GM23248 (cell line): ENCODE measurements around the gene TMEM143. TPM values are rescaled to one million over a fixed set of nuclear protein-coding genes. Genes with fewer than 3 reads are reported as not detected.

ENCODE experiments used
- DNase-seq: peaks from one replicate; pipeline ENCODE4 v3.0.0-alpha.2; 2015
- H2AFZ ChIP-seq: fragments of 200-600 bp; sonication (generic); 2 replicates; pipeline ENCODE4 v1.6.1; 2016; ENCODE audit warnings: antibody characterized with exemption
- H3F3A ChIP-seq: fragments of 200-600 bp; sonication (generic); 2 replicates; pipeline ENCODE4 v1.6.1; 2016; ENCODE audit warnings: mild to moderate bottlenecking, antibody characterized with exemption, mixed run types; ENCODE audit not compliant: insufficient read depth
- H3K27ac ChIP-seq: fragments of 200-600 bp; sonication (generic); 2 replicates; pipeline ENCODE4 v1.5.1; 2016; ENCODE audit warnings: mild to moderate bottlenecking
- H3K27me3 ChIP-seq: fragments of 200-600 bp; sonication (generic); replicated peaks from 2 replicates; pipeline ENCODE4 v1.6.1; 2016; ENCODE audit warnings: mild to moderate bottlenecking; ENCODE audit not compliant: insufficient read depth
- H3K36me3 ChIP-seq: fragments of 200-600 bp; sonication (generic); 2 replicates; pipeline ENCODE4 v1.6.1; 2016; ENCODE audit warnings: low read depth, mild to moderate bottlenecking
- H3K4me1 ChIP-seq: fragments of 200-600 bp; sonication (generic); 2 replicates; pipeline ENCODE4 v1.6.1; 2016; ENCODE audit warnings: mild to moderate bottlenecking; ENCODE audit not compliant: insufficient read depth
- H3K4me2 ChIP-seq: fragments of 200-600 bp; sonication (generic); one replicate; pipeline ENCODE4 v1.6.1; 2016; ENCODE audit warnings: mild to moderate bottlenecking; ENCODE audit not compliant: unreplicated experiment
- H3K4me3 ChIP-seq: fragments of 200-600 bp; sonication (generic); 2 replicates; pipeline ENCODE4 v1.5.1; 2016; ENCODE audit warnings: mild to moderate bottlenecking
- H3K79me2 ChIP-seq: fragments of 200-600 bp; sonication (generic); 2 replicates; pipeline ENCODE4 v1.6.1; 2016; ENCODE audit warnings: mild to moderate bottlenecking; ENCODE audit not compliant: insufficient read depth
- H3K9ac ChIP-seq: fragments of 200-600 bp; sonication (generic); 2 replicates; pipeline ENCODE4 v1.6.1; 2016; ENCODE audit warnings: mild to moderate bottlenecking
- H3K9me2 ChIP-seq: fragments of 200-600 bp; sonication (generic); 2 replicates; pipeline ENCODE4 v1.6.1; 2016; ENCODE audit warnings: mixed run types, mild to moderate bottlenecking, moderate library complexity; ENCODE audit not compliant: insufficient read depth
- H3K9me3 ChIP-seq: fragments of 200-600 bp; sonication (generic); one replicate; pipeline ENCODE4 v1.6.1; 2017; ENCODE audit warnings: low read depth
- H4K20me1 ChIP-seq: fragments of 200-600 bp; sonication (generic); 2 replicates; pipeline ENCODE4 v1.6.0; 2016; ENCODE audit not compliant: insufficient read depth
- EZH2 ChIP-seq: fragments of 200-600 bp; sonication (generic); IDR thresholded peaks from 2 replicates; pipeline ENCODE4 v1.6.1; 2018; ENCODE audit warnings: antibody characterized with exemption, mild to moderate bottlenecking; ENCODE audit not compliant: insufficient read depth, poor library complexity, severe bottlenecking
- EZH2phosphoT487 ChIP-seq: fragments of 200-600 bp; sonication (generic); IDR thresholded peaks from 2 replicates; pipeline ENCODE4 v1.6.1; 2018; ENCODE audit warnings: antibody characterized with exemption, moderate library complexity, mild to moderate bottlenecking, low read depth; ENCODE audit not compliant: insufficient read depth
- WGBS, 2 experiments: methylation state at CpG; one replicate each; pipeline ENCODE4 v1.1.6; 2015 to 2017; ENCODE audit warnings: low lambda C conversion rate in 2 of 2, low coverage in 1 of 2; ENCODE audit errors: missing lambda C conversion rate in 2 of 2; 5-methylcytosine and 5-hydroxymethylcytosine counted together
- in situ Hi-C: fragments of 300-500 bp; cut with MboI; formaldehyde crosslinking; loops from 2 replicates; pipeline ENCODE4 v1.15.0; 2020
- polyA plus RNA-seq: library from polyadenylated mRNA; unstranded; fragments of >200 nt; fragmentation: Nextera tagmentation; extraction: Ambion mirVana; gene quantifications from 2 replicates; pipeline ENCODE4 v1.2.1, GENCODE V29; 2016
- total RNA-seq: library from RNA; depleted of rRNA; stranded (reverse); fragments of >200 nt; shearing (Covaris generic); gene quantifications from 2 replicates; pipeline ENCODE4 v1.2.3, GENCODE V29; 2014

The TMEM143 gene
- total and polyA plus RNA-seq, 2 experiments from 2014 or later: 7.6 to 8.6 TPM

- peaks cover 62% of the 10 kb centered on the region for H3K79me2 ChIP-seq
- H2AFZ ChIP-seq: no peak overlapping the region
- DNase-seq: no peak
- no peaks in the 10 kb centered on the region for H3K4me1 ChIP-seq
- H4K20me1 ChIP-seq: no peaks in the 10 kb centered on the region
- H3K9ac ChIP-seq: no peak overlapping the region
- H3K27ac ChIP-seq: no peak overlapping the region
- 98 to 100% methylated on average over 3 of the region's 3 CpGs for WGBS, 2 experiments
- peaks cover 48% of the 10 kb centered on the region for H3K36me3 ChIP-seq
- no peaks in the 10 kb centered on the region for H3K9me2 ChIP-seq
- in situ Hi-C loops: no loop called here
- H3K9me3 ChIP-seq: no peaks in the 10 kb centered on the region
- H3F3A ChIP-seq: peaks cover 6% of the 10 kb centered on the region; the same call in 1 of the 2 replicates
- H3K4me3 ChIP-seq: no peak overlapping the region
- TF ChIP-seq EZH2 (no peak), EZH2phosphoT487 (no peak)
- H3K27me3 ChIP-seq: no peaks in the 10 kb centered on the region
- H3K4me2 ChIP-seq: no peak overlapping the region
Observed at GRCh38 chr19:48386981-48387380, 23.2 kb upstream of the TMEM143 start.

- TF ChIP-seq EZH2phosphoT487 (no peak), EZH2 (no peak)
- Histone ChIP-seq H3K4me3 (no peak overlapping the region), H3K4me1 (no peaks in the 10 kb centered on the region), H4K20me1 (no peaks in the 10 kb centered on the region), H3K9me3 (no peaks in the 10 kb centered on the region), H3K27me3 (no peaks in the 10 kb centered on the region), H3K4me2 (no peak overlapping the region), H3K79me2 (peaks cover 50% of the 10 kb centered on the region), H3K9ac (no peak overlapping the region), H2AFZ (no peak overlapping the region), H3K36me3 (peaks cover 57% of the 10 kb centered on the region), H3K9me2 (no peaks in the 10 kb centered on the region), H3K27ac (no peak overlapping the region), H3F3A (peaks cover 14% of the 10 kb centered on the region)
- in situ Hi-C loops: no loop called here
- WGBS, 2 experiments: 82 to 91% methylated on average over 7 of the region's 7 CpGs
- DNase-seq: no peak
Observed at GRCh38 chr19:48385461-48386087, 21.8 kb upstream of the TMEM143 start.

- H3K27ac ChIP-seq: no peak overlapping the region
- no peaks in the 10 kb centered on the region for H3K27me3 ChIP-seq
- in situ Hi-C loops: no loop called here
- WGBS, 2 experiments: 94 to 98% methylated on average over 8 of the region's 8 CpGs
- peaks cover 14% of the 10 kb centered on the region for H3F3A ChIP-seq
- H4K20me1 ChIP-seq: no peaks in the 10 kb centered on the region
- no peak overlapping the region for H3K4me3 ChIP-seq
- no peaks in the 10 kb centered on the region for H3K9me3 ChIP-seq
- DNase-seq: no peak
- no peak overlapping the region for H3K9ac ChIP-seq
- H3K4me2 ChIP-seq: no peak overlapping the region
- no peaks in the 10 kb centered on the region for H3K9me2 ChIP-seq
- no peaks in the 10 kb centered on the region for H3K4me1 ChIP-seq
- TF ChIP-seq EZH2 (no peak), EZH2phosphoT487 (no peak)
- H3K79me2 ChIP-seq: peaks cover 17% of the 10 kb centered on the region
- peaks cover 43% of the 10 kb centered on the region for H3K36me3 ChIP-seq
- H2AFZ ChIP-seq: no peak overlapping the region
Observed at GRCh38 chr19:48382286-48382685, 18.5 kb upstream of the TMEM143 start.

- H3K4me1 ChIP-seq: no peaks in the 10 kb centered on the region
- H3K27ac ChIP-seq: no peak overlapping the region
- peaks cover 8% of the 10 kb centered on the region for H3K79me2 ChIP-seq
- no peaks in the 10 kb centered on the region for H3K9me2 ChIP-seq
- TF ChIP-seq EZH2 (no peak), EZH2phosphoT487 (no peak)
- in situ Hi-C loops: no loop called here
- no peaks in the 10 kb centered on the region for H3K9me3 ChIP-seq
- no peak overlapping the region for H3K4me2 ChIP-seq
- no peak overlapping the region for H3K9ac ChIP-seq
- no peak overlapping the region for H2AFZ ChIP-seq
- peaks cover 34% of the 10 kb centered on the region for H3K36me3 ChIP-seq
- no peak overlapping the region for H3K4me3 ChIP-seq
- no peaks in the 10 kb centered on the region for H3K27me3 ChIP-seq
- no peak for DNase-seq
- H4K20me1 ChIP-seq: no peaks in the 10 kb centered on the region
- WGBS, 2 experiments: 89% methylated on average over 11 of the region's 11 CpGs
- peaks cover 14% of the 10 kb centered on the region for H3F3A ChIP-seq
Observed at GRCh38 chr19:48381178-48381950, 17.6 kb upstream of the TMEM143 start.
